SHP77 (cell line): ENCODE data around the gene MXD1.

Experiments
- DNase-seq, 2 experiments: peaks; one replicate each; lab custom pipeline; 2025; lab: John Stamatoyannopoulos, UW

Gene MXD1

DNA sequence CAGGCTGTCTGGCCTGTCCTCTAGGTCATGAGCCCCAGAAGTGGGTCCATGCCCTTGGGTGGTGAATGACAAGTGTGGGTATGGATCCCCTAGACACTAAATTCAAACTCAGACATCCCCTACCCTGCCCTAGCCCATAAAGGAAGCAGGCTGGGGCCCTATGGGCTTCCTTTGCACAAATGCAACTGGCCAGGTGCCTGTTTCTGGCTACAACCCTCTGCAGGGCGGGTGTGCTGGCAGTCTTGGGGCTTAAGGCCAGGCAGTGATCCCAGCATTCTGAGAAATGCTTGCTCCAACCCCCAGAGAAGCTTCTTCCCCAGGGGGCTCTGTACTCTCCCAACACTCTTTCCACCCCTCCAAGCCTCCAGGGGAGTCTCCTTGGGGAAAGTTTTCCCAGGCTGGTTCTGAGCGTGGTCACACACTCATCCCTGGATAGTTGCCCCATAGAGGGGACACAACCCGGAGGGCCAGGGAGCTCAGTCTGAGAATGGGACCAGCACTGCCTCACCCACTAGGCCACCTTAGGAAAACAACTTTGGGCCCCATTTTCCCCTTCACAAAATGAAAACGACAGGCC is 63.1 kb downstream of the MXD1 start:
- DNase-seq = no peak

DNA sequence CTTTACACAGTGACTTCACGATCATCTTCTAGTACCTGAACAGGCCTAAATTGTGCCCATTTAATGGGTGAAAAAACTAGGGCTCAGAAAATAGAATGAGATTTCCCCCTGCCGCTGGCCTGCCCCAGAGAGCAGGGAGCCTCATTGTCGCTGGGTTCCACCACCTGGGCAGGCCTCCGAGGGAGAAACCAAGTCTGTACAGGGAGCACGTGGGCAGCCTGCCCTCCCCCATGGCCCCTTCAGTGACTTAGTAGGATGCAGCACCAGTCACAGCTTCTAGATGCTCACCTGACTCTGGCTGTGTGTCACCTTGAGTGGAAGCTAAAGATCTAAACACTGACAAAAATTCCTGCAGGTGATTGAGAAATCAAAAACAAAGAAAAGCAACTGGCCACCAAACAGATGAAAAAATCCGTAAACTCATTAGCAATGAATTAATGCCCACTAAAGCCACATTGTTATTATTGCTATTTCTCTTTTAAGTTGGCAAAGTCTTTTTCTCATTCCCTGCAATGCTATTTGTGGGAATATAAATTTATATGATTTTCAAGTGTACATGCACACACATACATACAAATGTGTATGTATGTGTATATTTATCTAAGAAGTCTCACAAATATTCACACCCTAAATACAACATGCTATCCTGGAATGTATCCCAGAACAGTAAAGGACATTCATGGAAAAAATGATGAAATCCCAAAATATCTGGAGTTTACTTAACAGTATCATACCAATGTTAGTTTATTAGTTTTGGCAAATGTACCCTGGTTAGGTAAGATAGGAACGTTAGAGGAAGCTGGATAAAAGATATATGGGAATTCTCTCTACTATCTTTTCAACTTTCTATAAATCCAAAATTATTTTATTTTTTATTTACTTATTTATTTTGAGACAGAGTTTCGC is 65.2 kb downstream of the MXD1 start:
- DNase-seq = no peak

DNA sequence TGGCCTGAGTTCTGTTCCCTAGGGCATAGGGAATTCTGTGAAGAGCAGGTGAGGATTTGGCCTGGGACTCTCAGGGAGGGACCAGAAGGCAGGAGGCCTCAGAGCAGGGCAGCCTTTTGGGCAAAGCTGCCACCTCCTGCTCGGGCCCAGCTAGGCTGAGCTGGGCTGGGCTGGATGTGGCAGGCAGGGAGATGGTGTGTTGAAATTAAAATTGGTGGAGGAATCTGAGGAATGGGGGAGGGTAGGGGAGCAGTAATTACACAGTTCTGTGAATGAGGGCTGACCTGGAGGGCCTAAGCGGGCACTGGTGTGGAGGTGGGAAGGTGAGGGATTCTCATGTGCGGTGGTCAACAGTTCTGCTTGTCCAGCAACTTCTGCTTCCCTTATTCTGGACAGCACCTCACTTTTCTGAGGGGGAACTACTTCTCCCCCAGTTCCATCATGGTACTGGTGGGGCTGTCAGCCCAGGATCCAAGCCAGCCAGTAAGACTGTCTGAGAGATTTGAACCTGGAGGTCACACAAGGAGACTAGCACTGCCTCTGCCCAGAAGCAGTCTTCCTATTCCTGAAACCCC is 68.6 kb downstream of the MXD1 start:
- DNase-seq = no peak

DNA sequence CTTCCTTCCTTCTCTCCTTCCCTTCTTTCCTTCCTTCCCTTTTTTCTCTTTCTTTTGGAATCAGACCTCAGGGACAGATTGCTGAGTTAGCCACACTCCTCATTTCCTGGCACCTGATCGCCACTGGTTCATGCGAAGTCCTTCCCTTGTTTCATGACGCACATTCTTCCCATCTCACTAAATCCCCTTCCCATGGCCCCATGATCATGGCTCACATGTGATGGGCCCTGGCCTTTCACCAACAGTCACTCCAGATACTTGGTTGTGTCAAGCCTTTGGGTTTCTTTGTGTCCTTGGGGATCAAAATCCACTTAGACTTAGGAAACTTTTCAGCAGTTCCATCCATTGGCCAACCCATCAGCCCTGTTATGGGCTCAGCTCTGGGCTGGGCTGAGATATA is 70.3 kb downstream of the MXD1 start:
- no peak for DNase-seq

DNA sequence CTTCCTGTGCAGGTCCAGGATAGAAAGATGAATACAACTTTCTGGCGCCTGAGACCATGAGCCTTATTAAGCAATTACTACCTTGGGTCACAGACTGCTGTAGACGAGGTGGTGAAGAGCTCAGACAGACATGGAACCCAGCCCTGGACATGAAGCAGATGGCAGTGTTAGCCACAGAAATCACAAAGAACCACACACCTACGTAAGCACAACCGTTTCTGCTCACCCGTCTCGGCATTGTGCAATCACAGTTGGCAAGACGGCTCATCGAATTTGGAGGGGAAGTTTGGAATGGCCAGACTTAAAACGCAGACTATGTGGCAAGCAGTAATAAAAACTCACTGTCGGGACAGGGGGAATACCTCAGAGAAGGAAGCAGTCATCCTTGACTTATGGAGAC is 70.8 kb downstream of the MXD1 start:
- no peak for DNase-seq

DNA sequence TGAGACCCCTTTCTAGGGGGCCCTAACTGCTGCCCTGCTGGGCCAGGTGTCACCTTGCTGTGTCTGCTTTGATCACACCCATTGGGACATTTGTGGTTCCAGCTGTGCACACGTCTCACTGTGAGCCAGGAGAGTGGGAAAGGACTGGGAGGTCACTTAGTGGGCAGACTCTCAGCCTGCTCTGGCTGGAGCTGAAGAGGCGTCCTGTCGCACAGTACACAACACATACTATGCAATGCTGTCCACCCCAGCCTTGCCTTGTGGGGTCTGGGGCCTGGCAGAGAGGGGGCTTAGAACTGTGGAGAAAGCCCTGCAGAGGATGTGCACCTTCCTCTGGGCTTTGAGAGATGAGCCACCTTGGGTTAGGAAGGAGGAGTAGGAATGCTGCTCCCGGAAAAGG is 71.8 kb downstream of the MXD1 start:
- no peak for DNase-seq

DNA sequence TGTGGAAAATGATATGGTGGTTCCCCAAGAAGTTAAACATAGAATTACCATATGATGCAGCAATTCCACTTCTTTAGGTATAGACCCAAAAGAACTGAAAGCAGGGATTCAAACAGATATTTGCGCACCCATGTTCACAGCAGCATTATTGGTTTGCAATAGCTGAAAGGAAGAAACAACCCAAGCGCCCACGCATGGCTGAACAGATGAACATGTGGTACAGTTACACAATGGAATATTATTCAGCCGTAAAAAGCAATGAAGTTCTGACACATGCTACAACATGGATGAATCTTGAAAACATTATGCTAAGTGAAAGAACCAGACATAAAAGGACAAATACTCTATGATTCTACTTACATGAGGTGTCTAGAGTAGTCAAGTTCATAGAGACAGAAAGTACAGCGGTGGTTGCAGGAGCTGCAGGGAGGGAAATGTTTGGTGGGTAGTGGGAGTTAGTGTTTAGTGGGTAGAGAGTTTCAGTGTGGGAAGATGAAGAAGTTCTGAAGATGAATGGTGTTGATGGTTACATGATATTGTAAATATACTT is 73.3 kb downstream of the MXD1 start:
- no peak for DNase-seq

DNA sequence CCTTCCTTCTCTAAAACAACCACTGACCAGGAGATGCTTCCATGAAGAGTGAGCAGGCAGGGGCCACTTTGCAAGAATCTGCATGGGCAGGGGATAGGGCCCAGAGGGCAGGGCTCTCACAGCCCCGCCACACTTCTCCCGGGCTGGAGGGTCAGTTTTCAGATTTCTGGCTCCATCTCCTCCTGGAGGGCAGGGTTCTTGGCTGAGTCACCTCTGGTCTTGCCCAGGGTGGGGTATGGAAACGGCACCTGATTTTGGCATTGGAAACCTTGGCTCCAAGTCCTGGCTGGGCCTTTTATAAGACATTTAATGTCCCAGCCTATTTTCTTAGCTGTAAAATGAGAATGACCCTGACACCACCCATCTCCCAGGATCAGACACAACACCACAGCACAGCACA is 74.1 kb downstream of the MXD1 start:
- no peak for DNase-seq

DNA sequence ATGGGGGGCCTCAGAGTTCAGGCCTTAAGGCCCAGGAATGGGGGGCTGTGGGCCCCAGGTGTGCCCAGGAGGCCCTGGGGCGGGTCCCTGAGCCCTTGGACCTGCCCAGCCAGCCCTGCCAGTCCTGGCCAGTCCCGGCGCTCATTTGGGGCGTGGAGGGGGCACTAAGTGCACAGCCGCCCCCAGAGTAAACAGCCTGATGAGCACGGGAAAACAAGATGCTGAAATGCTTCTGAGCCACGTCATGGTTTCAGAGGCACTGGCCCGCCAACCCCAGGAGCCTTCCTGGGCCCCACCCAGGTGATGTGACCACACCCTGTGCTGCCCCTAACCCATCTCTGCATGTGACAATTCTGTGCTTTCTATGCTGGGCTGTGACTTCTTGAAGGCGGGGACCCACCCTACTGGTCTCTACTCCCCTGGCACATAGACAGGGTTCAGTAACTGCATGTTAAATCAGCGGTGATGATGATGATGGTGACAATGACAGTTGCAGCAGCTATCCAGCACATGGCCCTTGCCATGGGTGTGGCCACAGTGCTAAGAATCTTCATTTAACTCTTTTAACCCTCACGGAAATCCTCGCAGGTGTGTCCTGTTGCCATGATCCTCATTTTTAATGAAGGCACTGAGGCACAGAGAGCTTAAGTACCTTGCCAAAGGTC is 74.7 kb downstream of the MXD1 start:
- no peak for DNase-seq
